Keratinocyte (primary cell): ENCODE results near the gene MELTF. TPM values are rescaled to one million over a fixed set of nuclear protein-coding genes. Genes with fewer than 3 reads are reported as not detected.
A peak's percentile ranks its signal among the peaks of the same experiment; 100 is the strongest.

Source experiments
- DNase-seq: peaks from one replicate; pipeline ENCODE4 v3.0.0-alpha.2; 2011; ENCODE audit warnings: low read depth, missing footprints, low spot score
- FAIRE-seq: peaks from 2 replicates; lab custom pipeline; 2011; peaks lifted over from hg19 to GRCh38; lab: Jason Lieb, UNC
- H2AFZ ChIP-seq: 2 replicates; pipeline ENCODE4 v1.6.0; 2012; ENCODE audit warnings: low read length, control low read depth, inconsistent platforms; ENCODE audit not compliant: control insufficient read depth
- H3K27ac ChIP-seq: 2 replicates; pipeline ENCODE4 v1.5.1; 2011; ENCODE audit warnings: low read length; ENCODE audit not compliant: control insufficient read depth, insufficient read depth
- H3K27me3 ChIP-seq: 3 replicates; pipeline ENCODE4 v1.6.0; 2011; ENCODE audit warnings: low read length; ENCODE audit not compliant: control insufficient read depth, insufficient read depth; ENCODE audit errors: extremely low read depth
- H3K36me3 ChIP-seq, 2 experiments: 2 replicates in 1 of 2; 3 replicates in 1 of 2; pipeline ENCODE4 v1.5.1; 2011; ENCODE audit warnings: low read length in 2 of 2, mild to moderate bottlenecking in 1 of 2; ENCODE audit not compliant: control insufficient read depth in 2 of 2, insufficient read depth in 2 of 2; ENCODE audit errors: extremely low read depth in 1 of 2
- H3K4me1 ChIP-seq: 3 replicates; pipeline ENCODE4 v1.5.1; 2011; ENCODE audit warnings: low read length; ENCODE audit not compliant: control insufficient read depth, insufficient read depth; ENCODE audit errors: extremely low read depth
- H3K4me2 ChIP-seq: 3 replicates; pipeline ENCODE4 v1.6.0; 2011; ENCODE audit warnings: low read depth, low read length; ENCODE audit not compliant: control insufficient read depth, insufficient read depth; ENCODE audit errors: extremely low read depth
- H3K4me3 ChIP-seq, 3 experiments: fragments of 200-600 bp in 1 of 3; sonication (generic) in 1 of 3; 2 replicates in 2 of 3; 3 replicates in 1 of 3; pipeline ENCODE4 v1.5.1; 2011 to 2016; ENCODE audit warnings: low read length in 3 of 3, mild to moderate bottlenecking in 3 of 3, control low read depth in 2 of 3, inconsistent platforms in 1 of 3, low read depth in 1 of 3, mixed read lengths in 1 of 3, mixed run types in 1 of 3, moderate library complexity in 1 of 3; ENCODE audit not compliant: control insufficient read depth in 2 of 3, insufficient read depth in 2 of 3; ENCODE audit errors: extremely low read depth in 1 of 3
- H3K79me2 ChIP-seq: 2 replicates; pipeline ENCODE4 v1.6.0; 2012; ENCODE audit warnings: low read length; ENCODE audit not compliant: control insufficient read depth, insufficient read depth
- H3K9ac ChIP-seq: 3 replicates; pipeline ENCODE4 v1.6.0; 2011; ENCODE audit warnings: low read length; ENCODE audit not compliant: control insufficient read depth, insufficient read depth; ENCODE audit errors: extremely low read depth
- H3K9me1 ChIP-seq: 3 replicates; pipeline ENCODE4 v1.6.0; 2011; ENCODE audit warnings: low read length; ENCODE audit not compliant: control insufficient read depth, insufficient read depth; ENCODE audit errors: extremely low read depth
- H3K9me3 ChIP-seq: 2 replicates; pipeline ENCODE4 v1.5.1; 2012; ENCODE audit warnings: low read depth, low read length; ENCODE audit not compliant: control insufficient read depth
- H4K20me1 ChIP-seq: 3 replicates; pipeline ENCODE4 v1.6.0; 2011; ENCODE audit warnings: low read length; ENCODE audit not compliant: control insufficient read depth, insufficient read depth; ENCODE audit errors: extremely low read depth
- EZH2 ChIP-seq: IDR thresholded peaks from one replicate; pipeline ENCODE4 v1.6.1; 2012; ENCODE audit warnings: inconsistent platforms, mild to moderate bottlenecking, low read length, moderate library complexity
- dilution Hi-C: fragments of 300-500 bp; cut with MboI; formaldehyde crosslinking; loops from one replicate; pipeline ENCODE4 v1.7.0; 2020; ENCODE audit warnings: low sequenced_read_pairs; ENCODE audit not compliant: extremely low pct_ligation_motif_present
- polyA plus RNA-seq, 5 experiments: library from polyadenylated mRNA; depleted of rRNA in 3 of 5; stranded (reverse) in 3 of 5; stranded (forward) in 1 of 5; unstranded in 1 of 5; fragments of >200 nt; gene quantifications; 1 replicate in 1 of 5; 2 replicates in 3 of 5; 3 replicates in 1 of 5; pipeline versions ENCODE4 v1.2.1 to v1.2.3, GENCODE V29; 2011 to 2012; ENCODE audit warnings: missing spikeins in 2 of 5, low read depth in 1 of 5, low replicate concordance in 1 of 5
- TF ChIP-seq, protein P1 (sequence below), 3 experiments: IDR thresholded peaks in 1 of 3; conservative IDR thresholded peaks in 1 of 3; optimal IDR thresholded peaks in 1 of 3; 2 replicates in 2 of 3; 3 replicates in 1 of 3; pipeline versions ENCODE3 to v1.5.1; 2011; ENCODE audit warnings: low read length in 3 of 3, mild to moderate bottlenecking in 3 of 3, moderate library complexity in 2 of 3, control low read depth in 1 of 3, inconsistent platforms in 1 of 3; ENCODE audit not compliant: insufficient read depth in 2 of 3; ENCODE audit errors: extremely low read depth in 1 of 3

Gene MELTF
- polyA plus RNA-seq, 1 donor (not counting 4 experiments of a cell fraction or from before 2014, with no cell fraction given), result 6.0 TPM

DNA sequence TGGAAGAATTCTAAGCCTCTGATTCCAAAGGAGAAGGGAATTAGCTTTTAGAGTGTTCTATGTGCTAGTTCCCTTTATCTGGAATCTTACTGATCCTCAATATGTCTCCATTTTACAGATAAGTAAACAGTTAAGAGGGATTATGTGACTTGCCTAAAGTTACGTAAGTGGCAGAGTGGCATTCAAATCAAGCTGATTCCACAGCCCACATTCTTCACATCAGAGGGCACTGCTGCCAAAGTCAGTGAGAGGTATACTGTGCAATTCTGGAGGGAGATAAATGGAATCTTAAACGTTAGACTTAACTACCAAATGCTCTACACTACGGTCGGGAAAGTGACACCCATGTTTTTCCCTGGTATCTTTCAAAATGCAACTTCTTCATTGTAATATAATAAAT, 11.0 kb upstream of the MELTF start:
- Histone ChIP-seq H3K4me3 (no peak overlapping the region), H3K27ac (no peak overlapping the region), H3K4me2 (no peak overlapping the region), H3K9me3 (no peaks in the 10 kb centered on the region), H3K4me1 (peaks cover 18% of the 10 kb centered on the region), H3K27me3 (no peaks in the 10 kb centered on the region), H3K9me1 (no peaks in the 10 kb centered on the region), H3K79me2 (no peaks in the 10 kb centered on the region), H2AFZ (no peak overlapping the region), H4K20me1 (no peaks in the 10 kb centered on the region), H3K9ac (no peak overlapping the region), H3K36me3 (peaks cover 10 to 13% of the 10 kb centered on the region in 2 experiments)
- FAIRE-seq (no peak), DNase-seq (no peak)
- dilution Hi-C loops, result no loop called here
- TF ChIP-seq, protein P1, sequence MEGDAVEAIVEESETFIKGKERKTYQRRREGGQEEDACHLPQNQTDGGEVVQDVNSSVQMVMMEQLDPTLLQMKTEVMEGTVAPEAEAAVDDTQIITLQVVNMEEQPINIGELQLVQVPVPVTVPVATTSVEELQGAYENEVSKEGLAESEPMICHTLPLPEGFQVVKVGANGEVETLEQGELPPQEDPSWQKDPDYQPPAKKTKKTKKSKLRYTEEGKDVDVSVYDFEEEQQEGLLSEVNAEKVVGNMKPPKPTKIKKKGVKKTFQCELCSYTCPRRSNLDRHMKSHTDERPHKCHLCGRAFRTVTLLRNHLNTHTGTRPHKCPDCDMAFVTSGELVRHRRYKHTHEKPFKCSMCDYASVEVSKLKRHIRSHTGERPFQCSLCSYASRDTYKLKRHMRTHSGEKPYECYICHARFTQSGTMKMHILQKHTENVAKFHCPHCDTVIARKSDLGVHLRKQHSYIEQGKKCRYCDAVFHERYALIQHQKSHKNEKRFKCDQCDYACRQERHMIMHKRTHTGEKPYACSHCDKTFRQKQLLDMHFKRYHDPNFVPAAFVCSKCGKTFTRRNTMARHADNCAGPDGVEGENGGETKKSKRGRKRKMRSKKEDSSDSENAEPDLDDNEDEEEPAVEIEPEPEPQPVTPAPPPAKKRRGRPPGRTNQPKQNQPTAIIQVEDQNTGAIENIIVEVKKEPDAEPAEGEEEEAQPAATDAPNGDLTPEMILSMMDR (optimal IDR thresholded peaks at IDR 0.05 in 1 of 3, IDR thresholded peaks at IDR 0.05 in 1 of 3, conservative IDR thresholded peaks at IDR 0.05 in 1 of 3; ENCODE audit: extremely low read depth in 1 of 3, insufficient read depth in 2 of 3, low read length in 3 of 3), result no peak
- no peak for TF ChIP-seq EZH2

DNA sequence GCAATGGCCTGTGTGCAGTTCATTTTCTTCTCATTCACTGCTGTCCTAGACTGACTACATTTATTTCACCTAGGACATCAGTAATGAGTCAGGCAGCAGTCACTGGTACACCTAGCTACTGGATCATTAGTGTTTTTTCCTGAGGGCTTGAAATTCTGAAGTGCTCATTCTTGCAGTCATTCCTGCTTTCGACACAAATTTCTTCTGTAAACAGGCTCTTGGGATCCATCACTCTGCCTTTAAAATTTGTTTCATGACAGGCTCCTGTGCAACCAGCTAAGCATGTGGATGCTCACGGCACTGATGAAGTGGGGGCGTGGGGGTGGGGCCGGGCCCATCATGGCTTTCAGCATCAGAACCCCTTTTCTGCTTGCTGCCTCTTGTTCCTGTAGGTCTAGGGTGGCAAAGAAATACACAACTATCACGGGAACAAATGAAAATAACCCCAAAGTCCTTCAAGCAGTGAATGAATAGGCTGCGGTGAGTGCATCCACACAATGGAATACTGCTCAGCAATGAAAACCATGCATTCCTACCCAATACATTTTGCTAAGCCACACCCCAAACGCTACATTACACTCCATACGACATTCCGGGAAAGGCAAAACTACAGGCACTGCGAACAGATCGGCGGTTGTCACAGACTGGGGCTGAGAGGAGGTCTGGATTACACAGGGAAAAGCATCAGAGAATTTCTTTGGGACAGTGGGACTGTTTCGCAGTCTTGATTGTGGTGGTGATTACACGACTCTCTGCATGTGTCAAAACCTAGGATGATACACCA, 9.3 kb upstream of the MELTF start:
- Histone ChIP-seq H3K4me2 (peak overlapping the region; percentile 31), H3K4me1 (peaks cover 18% of the 10 kb centered on the region), H3K9me1 (no peaks in the 10 kb centered on the region), H3K9ac (no peak overlapping the region), H4K20me1 (no peaks in the 10 kb centered on the region), H2AFZ (no peak overlapping the region), H3K27ac (peak overlapping the region; percentile 40), H3K9me3 (no peaks in the 10 kb centered on the region), H3K36me3 (peaks cover 0 to 5% of the 10 kb centered on the region in 2 experiments), H3K27me3 (no peaks in the 10 kb centered on the region), H3K79me2 (no peaks in the 10 kb centered on the region), H3K4me3 (no peak overlapping the region)
- dilution Hi-C loops, result no loop called here
- DNase-seq (peak; percentile 28), FAIRE-seq (peak; percentile 66)
- TF ChIP-seq, protein P1 (optimal IDR thresholded peaks at IDR 0.05 in 1 of 3, IDR thresholded peaks at IDR 0.05 in 1 of 3, conservative IDR thresholded peaks at IDR 0.05 in 1 of 3; ENCODE audit: extremely low read depth in 1 of 3, insufficient read depth in 2 of 3, low read length in 3 of 3), result no peak
- TF ChIP-seq EZH2, result no peak
